ENCODE measurements around the gene USP49.

Gene USP49

GRCh38 chr6:41748542-41748941 is 146.6 kb downstream of the USP49 start:
- DNase-seq: no peak

- no peak for DNase-seq
Measured at GRCh38 chr6:41748102-41748477, 147.1 kb downstream of the USP49 start.

GRCh38 chr6:41747256-41748101 is 147.7 kb downstream of the USP49 start, which contains the start of gene PGC:
Gene PGC, minus strand, starts transcription at chr6:41747397. Its CDS starts 63 bp downstream, at chr6:41747334.
- no peak for DNase-seq

- DNase-seq: no peak
Measured at GRCh38 chr6:41746107-41746506, 149.1 kb downstream of the USP49 start.

- DNase-seq: no peak
Measured at GRCh38 chr6:41744236-41744787, 150.9 kb downstream of the USP49 start.

GRCh38 chr6:41743406-41744235 is 151.6 kb downstream of the USP49 start:
- DNase-seq: no peak

- no peak for DNase-seq
Measured at GRCh38 chr6:41741625-41742490, 153.3 kb downstream of the USP49 start.

- DNase-seq: no peak
Measured at GRCh38 chr6:41740366-41741162, 154.6 kb downstream of the USP49 start.

All from activated CD4-positive, alpha-beta T cell treated with anti-CD3 and anti-CD28 coated beads, Interleukin-2, amount 50 U/mL, for 16 hours (primary cell).